ENCODE results near the gene KAT6B. TPM values are rescaled to one million over a fixed set of nuclear protein-coding genes. Genes with fewer than 3 reads are reported as not detected.

Gene KAT6B
- total RNA-seq, 2 experiments from 2014 or later, result 70.3 to 74.2 TPM

- TF ChIP-seq CTCF (IDR thresholded peaks at IDR 0.05), result no peak
- no peaks in the 10 kb centered on the region for H3K36me3 Mint-ChIP-seq (ENCODE audit: low read depth)
- Histone ChIP-seq H3K27ac (ENCODE audit: low read depth in 1 of 2, low read length in 2 of 2) (no peak overlapping the region), H3K9me3 (ENCODE audit: control insufficient read depth in 1 of 2, insufficient read depth in 1 of 2, low read length in 2 of 2) (no peaks in the 10 kb centered on the region), H3K27me3 (ENCODE audit: control insufficient read depth in 1 of 2, insufficient read depth in 2 of 2, low read length in 2 of 2) (no peaks in the 10 kb centered on the region), H3K36me3 (ENCODE audit: insufficient read depth, low read length) (no peaks in the 10 kb centered on the region), H3K4me1 (ENCODE audit: insufficient read depth, low read length) (peaks cover 9% of the 10 kb centered on the region), H3K4me3 (ENCODE audit: low read length) (no peak overlapping the region)
- ChIA-PET POLR2A (interaction anchor here (0.9 kb wide), 1 partner anchor 96 kb away, joined by 3 read pairs; no protein-coding TSS in a partner anchor), CTCF (no interaction called here)
- H3K9me3 Mint-ChIP-seq, result no peaks in the 10 kb centered on the region
- H3K4me3 Mint-ChIP-seq, result peak overlapping the region; percentile 23
- peak; percentile 65 for ATAC-seq (ENCODE audit: poor library complexity)
- peak overlapping the region; percentile 70 for H3K27ac Mint-ChIP-seq
- H3K4me1 Mint-ChIP-seq (ENCODE audit: low read depth), result peaks cover 71% of the 10 kb centered on the region
- DNase-seq, result peak in 1 of 14 experiments; percentile 21
- H3K27me3 Mint-ChIP-seq, result no peaks in the 10 kb centered on the region
- intact Hi-C loops (cut with DNase I, micrococcal nuclease), result no loop called here
Measured at GRCh38 chr10:74871595-74872382, 45.4 kb downstream of the KAT6B start.

GRCh38 chr10:74873803-74874454, 47.5 kb downstream of the KAT6B start:
- H3K27me3 ChIP-seq (ENCODE audit: control insufficient read depth in 1 of 2, insufficient read depth in 2 of 2, low read length in 2 of 2), result no peaks in the 10 kb centered on the region
- no peaks in the 10 kb centered on the region for H3K36me3 ChIP-seq (ENCODE audit: insufficient read depth, low read length)
- no peak overlapping the region for H3K4me3 Mint-ChIP-seq
- ChIA-PET CTCF (no interaction called here), POLR2A (no interaction called here)
- no peak overlapping the region for H3K27ac ChIP-seq (ENCODE audit: low read depth in 1 of 2, low read length in 2 of 2)
- H3K27ac Mint-ChIP-seq, result peak overlapping the region; percentile 6
- no peaks in the 10 kb centered on the region for H3K36me3 Mint-ChIP-seq (ENCODE audit: low read depth)
- TF ChIP-seq CTCF (IDR thresholded peaks at IDR 0.05), result no peak
- no peaks in the 10 kb centered on the region for H3K9me3 Mint-ChIP-seq
- H3K4me1 Mint-ChIP-seq (ENCODE audit: low read depth), result peaks cover 60% of the 10 kb centered on the region
- H3K4me1 ChIP-seq (ENCODE audit: insufficient read depth, low read length), result peaks cover 9% of the 10 kb centered on the region
- no peak overlapping the region for H3K4me3 ChIP-seq (ENCODE audit: low read length)
- DNase-seq (no peak), ATAC-seq (ENCODE audit: poor library complexity) (no peak)
- no peaks in the 10 kb centered on the region for H3K9me3 ChIP-seq (ENCODE audit: control insufficient read depth in 1 of 2, insufficient read depth in 1 of 2, low read length in 2 of 2)
- H3K27me3 Mint-ChIP-seq, result no peaks in the 10 kb centered on the region
- intact Hi-C loops (cut with DNase I, micrococcal nuclease), result no loop called here

GRCh38 chr10:74874649-74875048, 48.2 kb downstream of the KAT6B start:
- intact Hi-C loops (cut with DNase I, micrococcal nuclease), result no loop called here
- Mint-ChIP-seq H3K4me1 (ENCODE audit: low read depth) (peaks cover 66% of the 10 kb centered on the region), H3K36me3 (ENCODE audit: low read depth) (no peaks in the 10 kb centered on the region), H3K9me3 (no peaks in the 10 kb centered on the region), H3K27me3 (no peaks in the 10 kb centered on the region), H3K27ac (no peak overlapping the region), H3K4me3 (no peak overlapping the region)
- no peaks in the 10 kb centered on the region for H3K27me3 ChIP-seq (ENCODE audit: control insufficient read depth in 1 of 2, insufficient read depth in 2 of 2, low read length in 2 of 2)
- H3K27ac ChIP-seq (ENCODE audit: low read depth in 1 of 2, low read length in 2 of 2), result no peak overlapping the region
- CTCF ChIA-PET, result no interaction called here
- H3K4me1 ChIP-seq (ENCODE audit: insufficient read depth, low read length), result peaks cover 9% of the 10 kb centered on the region
- DNase-seq (no peak), ATAC-seq (ENCODE audit: poor library complexity) (no peak)
- TF ChIP-seq CTCF (IDR thresholded peaks at IDR 0.05), result no peak
- POLR2A ChIA-PET, result no interaction called here
- H3K4me3 ChIP-seq (ENCODE audit: low read length), result no peak overlapping the region
- H3K36me3 ChIP-seq (ENCODE audit: insufficient read depth, low read length), result no peaks in the 10 kb centered on the region
- no peaks in the 10 kb centered on the region for H3K9me3 ChIP-seq (ENCODE audit: control insufficient read depth in 1 of 2, insufficient read depth in 1 of 2, low read length in 2 of 2)

Measured in CD4-positive, alpha-beta T cell (primary cell).